Activated naive CD8-positive, alpha-beta T cell treated with anti-CD3 and anti-CD28 coated beads, Interleukin-2, amount 50 U/mL, for 24 hours (primary cell): ENCODE results near the gene ETS1.
A peak's percentile ranks its signal among the peaks of the same experiment; 100 is the strongest.

Source experiments
- ATAC-seq: fragments of 150-1000 bp; cut with Tn5 transposase; one replicate; pipeline ENCODE4 v1.10.0; 2021
- DNase-seq: peaks from one replicate; pipeline ENCODE4 v3.0.0; 2021
- H3K27ac Mint-ChIP-seq: one replicate; pipeline ENCODE4 v1.8.0; 2021; ENCODE audit warnings: mild to moderate bottlenecking, mixed read lengths
- H3K27me3 Mint-ChIP-seq: one replicate; pipeline ENCODE4 v1.8.0; 2021; ENCODE audit warnings: mixed read lengths
- H3K36me3 Mint-ChIP-seq: one replicate; pipeline ENCODE4 v1.8.0; 2021; ENCODE audit warnings: low read depth, mixed read lengths
- H3K4me1 Mint-ChIP-seq: one replicate; pipeline ENCODE4 v1.8.0; 2021; ENCODE audit warnings: mixed read lengths
- H3K4me3 Mint-ChIP-seq: one replicate; pipeline ENCODE4 v1.8.0; 2021; ENCODE audit warnings: mild to moderate bottlenecking, moderate library complexity, mixed read lengths
- H3K9me3 Mint-ChIP-seq: one replicate; pipeline ENCODE4 v1.8.0; 2021; ENCODE audit warnings: mixed read lengths

ETS1 gene

DNA sequence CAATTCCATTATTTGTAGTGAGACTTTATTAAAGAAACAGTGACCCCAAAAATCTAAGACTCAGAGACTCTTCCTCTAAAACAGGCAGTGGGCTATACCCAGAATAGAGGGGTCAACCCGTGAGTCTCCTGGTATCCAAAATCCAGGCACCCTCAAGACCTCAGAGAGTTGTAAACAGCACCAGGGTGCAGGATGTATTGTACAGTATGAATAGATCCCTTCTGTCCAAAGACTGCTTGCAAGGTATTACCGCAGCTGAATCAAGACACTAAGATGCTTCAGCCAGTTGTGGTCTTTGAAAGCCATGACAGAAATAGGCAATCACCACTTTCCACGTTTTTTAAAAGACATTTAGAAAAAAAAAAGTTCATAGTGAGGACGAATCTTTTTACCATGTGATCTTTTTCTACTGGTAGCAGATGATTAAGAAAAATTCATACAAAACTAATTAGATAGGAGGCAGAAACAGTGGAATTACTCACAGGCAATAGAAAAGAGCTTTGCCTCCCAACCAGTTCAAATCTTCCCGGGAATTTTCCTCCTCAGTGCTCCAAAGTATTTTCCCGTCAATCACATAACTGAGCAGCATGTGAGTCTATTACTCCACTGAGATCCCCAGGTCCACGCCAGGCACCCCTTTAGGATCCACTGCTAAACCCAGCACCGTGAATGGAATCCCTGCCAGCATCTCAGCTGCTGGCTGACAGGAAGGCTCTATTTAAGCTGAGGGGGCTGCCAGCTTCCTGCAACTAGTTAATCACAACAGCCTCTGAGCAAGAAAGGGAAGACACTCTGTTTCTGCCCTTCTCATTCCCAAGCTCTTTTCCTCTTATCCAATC lies 113.1 kb downstream of the ETS1 start:
- Mint-ChIP-seq H3K36me3 (peaks cover 85% of the 10 kb centered on the region), H3K4me1 (peaks cover 98% of the 10 kb centered on the region), H3K4me3 (peak overlapping the region; percentile 73), H3K27ac (peak overlapping the region; percentile 93), H3K27me3 (no peaks in the 10 kb centered on the region), H3K9me3 (no peaks in the 10 kb centered on the region)
- DNase-seq, result no peak
- no peak for ATAC-seq

DNA sequence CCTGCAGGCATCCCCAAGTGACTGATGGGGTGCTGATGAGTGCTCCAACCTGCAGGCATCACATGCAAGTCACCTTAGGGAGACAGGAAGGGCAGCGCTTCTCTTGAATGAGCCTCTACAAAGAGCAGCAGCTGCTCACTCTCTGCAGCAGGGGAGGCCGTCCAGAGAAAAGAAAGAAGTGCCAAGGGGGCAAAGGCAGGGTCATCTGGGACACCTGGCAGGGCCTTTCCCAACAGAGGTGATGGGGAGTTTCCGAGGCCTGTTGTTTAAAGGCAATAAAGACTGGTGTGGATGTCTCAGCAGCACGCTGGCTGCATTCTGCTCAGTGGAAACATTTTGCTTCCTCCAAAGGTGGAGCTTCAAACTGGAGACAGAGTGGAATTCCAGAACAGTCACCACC lies 113.7 kb downstream of the ETS1 start:
- no peaks in the 10 kb centered on the region for H3K27me3 Mint-ChIP-seq
- ATAC-seq, result peak; percentile 1
- peak overlapping the region; percentile 93 for H3K27ac Mint-ChIP-seq
- H3K4me3 Mint-ChIP-seq, result peak overlapping the region; percentile 73
- no peaks in the 10 kb centered on the region for H3K9me3 Mint-ChIP-seq
- H3K4me1 Mint-ChIP-seq, result peaks cover 98% of the 10 kb centered on the region
- H3K36me3 Mint-ChIP-seq, result peaks cover 83% of the 10 kb centered on the region
- DNase-seq, result no peak

DNA sequence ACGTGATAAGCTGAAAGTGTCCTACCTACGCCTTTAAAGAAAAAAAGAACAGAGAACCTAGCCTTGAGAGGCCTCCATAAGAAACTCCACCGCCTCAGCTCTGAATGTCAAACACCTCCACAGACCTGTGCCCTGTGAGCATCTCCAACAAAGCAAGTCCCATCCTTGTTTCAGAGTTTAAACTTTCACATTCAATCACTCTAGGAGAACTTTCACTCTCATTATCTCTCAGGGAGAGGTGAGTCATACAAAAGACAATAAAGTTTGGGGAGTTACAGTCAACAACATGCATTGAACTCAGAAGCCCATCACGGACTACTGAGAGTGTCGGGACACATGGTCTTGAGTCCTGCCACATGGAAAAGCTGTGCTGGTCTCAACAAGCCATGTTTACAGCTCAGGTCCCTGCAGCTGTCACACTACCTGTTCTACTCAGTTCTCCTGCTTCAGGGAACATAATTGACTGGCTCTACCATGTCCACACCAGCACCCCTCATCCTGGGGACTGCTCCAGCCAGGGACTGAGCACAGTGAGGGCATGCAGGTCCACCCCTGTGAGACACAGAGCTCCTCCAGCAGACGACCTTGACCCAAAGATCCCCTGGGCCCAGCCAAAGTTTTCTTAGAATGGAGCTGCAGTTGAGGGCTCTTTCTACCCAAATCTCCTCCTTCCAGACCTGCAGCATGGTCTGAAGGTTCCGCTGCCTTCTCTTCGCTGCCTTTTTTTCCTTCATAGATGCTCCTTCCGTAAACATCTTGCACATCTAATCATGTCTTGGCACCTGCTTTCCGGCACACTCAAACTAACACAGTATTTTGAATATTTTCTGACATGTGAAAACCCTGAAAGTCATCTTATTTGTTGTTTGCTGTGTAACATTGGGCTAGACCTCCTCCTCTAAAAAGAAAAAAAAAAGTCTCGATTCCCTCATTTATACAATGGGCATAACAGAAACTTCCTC lies 114.9 kb downstream of the ETS1 start:
- H3K9me3 Mint-ChIP-seq, result no peaks in the 10 kb centered on the region
- DNase-seq, result no peak
- H3K27ac Mint-ChIP-seq, result peak overlapping the region; percentile 93
- peak overlapping the region; percentile 73 for H3K4me3 Mint-ChIP-seq
- ATAC-seq, result peak; percentile 74
- H3K36me3 Mint-ChIP-seq, result peaks cover 84% of the 10 kb centered on the region
- H3K27me3 Mint-ChIP-seq, result no peaks in the 10 kb centered on the region
- H3K4me1 Mint-ChIP-seq, result peaks cover 100% of the 10 kb centered on the region

DNA sequence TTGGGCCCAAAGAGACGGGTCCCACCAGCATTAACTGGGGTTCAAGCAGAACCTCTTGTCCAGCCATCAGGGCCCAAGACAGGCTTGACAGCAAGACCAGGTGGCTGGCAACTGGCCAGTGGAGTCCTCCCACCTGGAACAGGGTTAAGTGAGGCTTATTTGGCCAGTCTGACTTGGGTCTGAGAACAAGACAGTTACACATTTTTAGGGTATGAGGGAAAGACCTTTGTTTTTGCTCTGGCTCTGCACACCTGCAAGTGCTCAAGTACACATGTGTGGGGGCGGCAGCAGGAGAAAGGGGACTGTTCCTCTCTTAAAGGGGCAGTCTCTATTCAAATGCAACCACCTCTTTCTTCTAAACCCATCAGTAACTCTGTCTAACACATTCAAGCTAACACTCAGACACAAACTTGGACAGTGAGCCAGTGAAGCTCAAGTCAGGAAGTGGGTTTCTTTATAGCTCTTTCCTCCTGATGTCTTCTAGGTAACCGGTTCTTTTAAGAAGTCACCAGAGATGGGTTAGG lies 116.2 kb downstream of the ETS1 start:
- Mint-ChIP-seq H3K4me1 (peaks cover 100% of the 10 kb centered on the region), H3K36me3 (peaks cover 84% of the 10 kb centered on the region), H3K4me3 (peak overlapping the region; percentile 73), H3K27ac (peak overlapping the region; percentile 93), H3K9me3 (no peaks in the 10 kb centered on the region), H3K27me3 (no peaks in the 10 kb centered on the region)
- peak; percentile 17 for ATAC-seq
- no peak for DNase-seq

- no peak for DNase-seq
- peak overlapping the region; percentile 93 for H3K27ac Mint-ChIP-seq
Observed at GRCh38 chr11:128470081-128470480, 117.3 kb downstream of the ETS1 start.

DNA sequence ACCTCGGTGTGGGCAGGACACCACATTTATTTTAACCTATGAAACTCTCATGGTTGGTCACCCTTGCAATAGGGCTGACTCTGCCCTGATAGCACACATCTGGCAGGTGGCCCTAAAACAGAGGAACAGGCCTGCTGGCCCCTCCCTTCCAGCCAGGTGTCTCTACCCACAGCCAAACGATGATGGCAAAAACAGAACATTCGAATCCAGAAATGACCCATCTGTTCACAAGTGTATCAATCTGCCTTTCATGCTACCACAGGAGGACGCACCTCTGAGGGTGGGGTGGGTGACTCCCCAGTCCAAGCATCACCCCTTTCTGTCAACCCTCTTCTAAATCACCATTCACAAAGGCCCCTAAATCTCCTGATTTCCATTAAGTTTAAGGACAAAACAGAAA lies 118.1 kb downstream of the ETS1 start:
- no peak for ATAC-seq
- no peak for DNase-seq
- Mint-ChIP-seq H3K27ac (peak overlapping the region; percentile 93), H3K4me1 (peaks cover 100% of the 10 kb centered on the region), H3K27me3 (no peaks in the 10 kb centered on the region), H3K36me3 (peaks cover 86% of the 10 kb centered on the region), H3K4me3 (peak overlapping the region; percentile 78), H3K9me3 (no peaks in the 10 kb centered on the region)

More at GRCh38 chr11:128470081-128470480, 117.3 kb downstream of the ETS1 start:
- peak; percentile 16 for ATAC-seq
- no peaks in the 10 kb centered on the region for H3K9me3 Mint-ChIP-seq
- peaks cover 100% of the 10 kb centered on the region for H3K4me1 Mint-ChIP-seq
- H3K36me3 Mint-ChIP-seq, result peaks cover 86% of the 10 kb centered on the region
- H3K4me3 Mint-ChIP-seq, result peak overlapping the region; percentile 78
- no peaks in the 10 kb centered on the region for H3K27me3 Mint-ChIP-seq

GRCh38 chr11:128468111-128468510 lies 119.2 kb downstream of the ETS1 start:
- H3K27me3 Mint-ChIP-seq, result no peaks in the 10 kb centered on the region
- ATAC-seq, result no peak
- H3K27ac Mint-ChIP-seq, result peak overlapping the region; percentile 93
- H3K4me3 Mint-ChIP-seq, result peak overlapping the region; percentile 78
- H3K36me3 Mint-ChIP-seq, result peaks cover 86% of the 10 kb centered on the region
- no peaks in the 10 kb centered on the region for H3K9me3 Mint-ChIP-seq
- DNase-seq, result no peak
- H3K4me1 Mint-ChIP-seq, result peaks cover 100% of the 10 kb centered on the region

DNA sequence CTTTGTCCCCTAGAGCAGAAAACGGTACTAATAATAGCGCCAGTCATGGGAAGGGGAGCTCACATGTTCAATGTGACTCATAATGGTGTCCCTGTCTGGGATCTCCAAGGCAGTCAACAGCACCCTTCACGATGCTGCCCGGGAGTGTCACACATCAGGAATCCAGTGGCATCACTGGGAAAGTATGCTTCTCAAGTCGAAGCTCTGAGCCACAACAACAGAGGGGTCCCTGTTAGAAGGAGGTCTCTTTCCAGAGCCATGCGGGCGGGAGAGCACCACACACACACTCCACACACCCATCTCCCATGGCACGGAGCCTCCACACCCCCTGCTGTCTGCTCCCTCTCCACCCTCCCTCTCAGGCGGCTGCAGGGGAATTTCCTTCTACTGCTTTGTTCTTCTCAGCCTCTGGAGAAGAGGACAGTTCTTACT lies 119.7 kb downstream of the ETS1 start:
- no peak for DNase-seq
- Mint-ChIP-seq H3K27me3 (no peaks in the 10 kb centered on the region), H3K4me3 (peak overlapping the region; percentile 78), H3K27ac (peak overlapping the region; percentile 93), H3K9me3 (no peaks in the 10 kb centered on the region), H3K36me3 (peaks cover 86% of the 10 kb centered on the region), H3K4me1 (peaks cover 100% of the 10 kb centered on the region)
- ATAC-seq, result no peak

DNA sequence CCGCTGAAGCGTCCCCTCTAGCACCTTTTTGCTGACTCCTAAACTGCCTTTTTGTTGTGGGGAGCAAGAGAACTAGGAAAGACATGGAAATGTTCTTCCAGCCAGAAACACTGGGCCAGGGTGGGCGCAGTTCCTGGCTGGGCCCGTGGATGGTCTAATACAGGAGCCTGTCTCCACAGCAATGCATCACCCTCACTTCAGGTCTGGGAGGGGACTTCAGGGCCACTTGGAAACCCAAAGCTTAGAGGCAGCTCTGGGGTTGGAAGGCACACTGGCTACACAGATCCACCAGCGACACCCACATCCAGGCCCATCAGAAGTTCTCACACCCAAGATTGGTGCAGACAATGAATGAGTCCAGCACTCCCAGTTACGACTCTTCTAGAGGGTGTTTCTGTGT lies 120.3 kb downstream of the ETS1 start:
- Mint-ChIP-seq H3K9me3 (no peaks in the 10 kb centered on the region), H3K27me3 (no peaks in the 10 kb centered on the region), H3K27ac (peak overlapping the region; percentile 93), H3K4me3 (peak overlapping the region; percentile 78), H3K36me3 (peaks cover 88% of the 10 kb centered on the region), H3K4me1 (peaks cover 100% of the 10 kb centered on the region)
- DNase-seq (no peak), ATAC-seq (peak; percentile 3)

DNA sequence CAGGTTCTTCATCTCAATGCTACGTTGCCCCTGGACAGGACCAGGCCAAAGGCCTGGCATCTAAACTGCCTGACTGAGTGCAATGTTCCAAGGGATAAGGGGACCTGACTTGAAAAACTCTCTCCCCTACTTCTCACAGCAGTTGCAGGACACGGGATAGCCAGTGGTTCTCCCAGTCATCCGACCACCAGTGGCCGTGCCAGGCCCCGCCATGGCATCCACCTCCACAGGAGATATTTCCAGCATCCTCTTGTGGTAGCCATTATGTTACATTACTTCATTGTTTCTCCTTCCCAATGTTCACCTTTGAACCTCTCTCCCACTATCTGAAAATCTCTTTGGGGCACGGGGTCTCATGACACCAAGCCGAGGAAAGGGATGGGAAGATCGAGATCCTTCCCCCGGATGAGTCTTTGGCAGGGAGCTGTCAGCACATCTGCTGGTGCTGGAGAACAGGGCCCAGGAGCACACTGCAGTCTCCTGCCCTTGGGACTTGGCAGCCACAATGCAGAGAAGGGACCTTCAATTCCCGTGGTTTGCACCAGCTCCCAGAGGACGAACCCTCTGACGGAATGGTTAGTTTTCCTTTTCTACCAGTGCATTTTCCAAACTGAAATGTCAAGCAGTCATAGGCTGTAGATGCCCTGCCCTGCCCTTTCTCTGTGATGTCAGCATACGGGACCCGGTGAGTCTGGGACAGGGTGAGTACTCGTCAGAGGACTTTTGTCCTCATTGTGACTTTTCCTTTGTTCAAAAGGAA lies 121.2 kb downstream of the ETS1 start:
- Mint-ChIP-seq H3K4me3 (peak overlapping the region; percentile 78), H3K36me3 (peaks cover 93% of the 10 kb centered on the region), H3K27me3 (no peaks in the 10 kb centered on the region), H3K27ac (peak overlapping the region; percentile 93), H3K4me1 (peaks cover 99% of the 10 kb centered on the region), H3K9me3 (no peaks in the 10 kb centered on the region)
- ATAC-seq (peak; percentile 27), DNase-seq (no peak)

GRCh38 chr11:128465531-128465930 lies 121.8 kb downstream of the ETS1 start:
- no peaks in the 10 kb centered on the region for H3K27me3 Mint-ChIP-seq
- no peak for ATAC-seq
- peaks cover 95% of the 10 kb centered on the region for H3K36me3 Mint-ChIP-seq
- peak overlapping the region; percentile 93 for H3K27ac Mint-ChIP-seq
- H3K4me1 Mint-ChIP-seq, result peaks cover 99% of the 10 kb centered on the region
- no peak for DNase-seq
- no peaks in the 10 kb centered on the region for H3K9me3 Mint-ChIP-seq
- H3K4me3 Mint-ChIP-seq, result peak overlapping the region; percentile 78

- no peaks in the 10 kb centered on the region for H3K9me3 Mint-ChIP-seq
- ATAC-seq, result no peak
Observed at GRCh38 chr11:128464878-128465450, 122.4 kb downstream of the ETS1 start.

GRCh38 chr11:128463979-128464378 lies 123.4 kb downstream of the ETS1 start:
- DNase-seq (no peak), ATAC-seq (no peak)
- Mint-ChIP-seq H3K27ac (peak overlapping the region; percentile 93), H3K4me3 (peak overlapping the region; percentile 78), H3K4me1 (peaks cover 95% of the 10 kb centered on the region), H3K36me3 (peaks cover 96% of the 10 kb centered on the region), H3K27me3 (no peaks in the 10 kb centered on the region), H3K9me3 (no peaks in the 10 kb centered on the region)

More at GRCh38 chr11:128464878-128465450, 122.4 kb downstream of the ETS1 start:
- peak overlapping the region; percentile 93 for H3K27ac Mint-ChIP-seq
- H3K27me3 Mint-ChIP-seq, result no peaks in the 10 kb centered on the region
- H3K4me3 Mint-ChIP-seq, result peak overlapping the region; percentile 78
- peaks cover 98% of the 10 kb centered on the region for H3K4me1 Mint-ChIP-seq
- DNase-seq, result no peak
- peaks cover 97% of the 10 kb centered on the region for H3K36me3 Mint-ChIP-seq
